Keratinocyte (primary cell): ENCODE data around the gene RGMA. TPM values are rescaled to one million over a fixed set of nuclear protein-coding genes. Genes with fewer than 3 reads are reported as not detected.

Source experiments
- DNase-seq: peaks from one replicate; pipeline ENCODE4 v3.0.0-alpha.2; 2011; ENCODE audit warnings: low read depth, missing footprints, low spot score
- FAIRE-seq: peaks from 2 replicates; lab custom pipeline; 2011; peaks lifted over from hg19 to GRCh38; lab: Jason Lieb, UNC
- H2AFZ ChIP-seq: 2 replicates; pipeline ENCODE4 v1.6.0; 2012; ENCODE audit warnings: low read length, control low read depth, inconsistent platforms; ENCODE audit not compliant: control insufficient read depth
- H3K27ac ChIP-seq: 2 replicates; pipeline ENCODE4 v1.5.1; 2011; ENCODE audit warnings: low read length; ENCODE audit not compliant: control insufficient read depth, insufficient read depth
- H3K27me3 ChIP-seq: 3 replicates; pipeline ENCODE4 v1.6.0; 2011; ENCODE audit warnings: low read length; ENCODE audit not compliant: control insufficient read depth, insufficient read depth; ENCODE audit errors: extremely low read depth
- H3K36me3 ChIP-seq, 2 experiments: 2 replicates in 1 of 2; 3 replicates in 1 of 2; pipeline ENCODE4 v1.5.1; 2011; ENCODE audit warnings: low read length in 2 of 2, mild to moderate bottlenecking in 1 of 2; ENCODE audit not compliant: control insufficient read depth in 2 of 2, insufficient read depth in 2 of 2; ENCODE audit errors: extremely low read depth in 1 of 2
- H3K4me1 ChIP-seq: 3 replicates; pipeline ENCODE4 v1.5.1; 2011; ENCODE audit warnings: low read length; ENCODE audit not compliant: control insufficient read depth, insufficient read depth; ENCODE audit errors: extremely low read depth
- H3K4me2 ChIP-seq: 3 replicates; pipeline ENCODE4 v1.6.0; 2011; ENCODE audit warnings: low read depth, low read length; ENCODE audit not compliant: control insufficient read depth, insufficient read depth; ENCODE audit errors: extremely low read depth
- H3K4me3 ChIP-seq, 3 experiments: fragments of 200-600 bp in 1 of 3; sonication (generic) in 1 of 3; 2 replicates in 2 of 3; 3 replicates in 1 of 3; pipeline ENCODE4 v1.5.1; 2011 to 2016; ENCODE audit warnings: low read length in 3 of 3, mild to moderate bottlenecking in 3 of 3, control low read depth in 2 of 3, inconsistent platforms in 1 of 3, low read depth in 1 of 3, mixed read lengths in 1 of 3, mixed run types in 1 of 3, moderate library complexity in 1 of 3; ENCODE audit not compliant: control insufficient read depth in 2 of 3, insufficient read depth in 2 of 3; ENCODE audit errors: extremely low read depth in 1 of 3
- H3K79me2 ChIP-seq: 2 replicates; pipeline ENCODE4 v1.6.0; 2012; ENCODE audit warnings: low read length; ENCODE audit not compliant: control insufficient read depth, insufficient read depth
- H3K9ac ChIP-seq: 3 replicates; pipeline ENCODE4 v1.6.0; 2011; ENCODE audit warnings: low read length; ENCODE audit not compliant: control insufficient read depth, insufficient read depth; ENCODE audit errors: extremely low read depth
- H3K9me1 ChIP-seq: 3 replicates; pipeline ENCODE4 v1.6.0; 2011; ENCODE audit warnings: low read length; ENCODE audit not compliant: control insufficient read depth, insufficient read depth; ENCODE audit errors: extremely low read depth
- H3K9me3 ChIP-seq: 2 replicates; pipeline ENCODE4 v1.5.1; 2012; ENCODE audit warnings: low read depth, low read length; ENCODE audit not compliant: control insufficient read depth
- H4K20me1 ChIP-seq: 3 replicates; pipeline ENCODE4 v1.6.0; 2011; ENCODE audit warnings: low read length; ENCODE audit not compliant: control insufficient read depth, insufficient read depth; ENCODE audit errors: extremely low read depth
- EZH2 ChIP-seq: IDR thresholded peaks from one replicate; pipeline ENCODE4 v1.6.1; 2012; ENCODE audit warnings: inconsistent platforms, mild to moderate bottlenecking, low read length, moderate library complexity
- dilution Hi-C: fragments of 300-500 bp; cut with MboI; formaldehyde crosslinking; loops from one replicate; pipeline ENCODE4 v1.7.0; 2020; ENCODE audit warnings: low sequenced_read_pairs; ENCODE audit not compliant: extremely low pct_ligation_motif_present
- polyA plus RNA-seq, 5 experiments: library from polyadenylated mRNA; depleted of rRNA in 3 of 5; stranded (reverse) in 3 of 5; stranded (forward) in 1 of 5; unstranded in 1 of 5; fragments of >200 nt; gene quantifications; 1 replicate in 1 of 5; 2 replicates in 3 of 5; 3 replicates in 1 of 5; pipeline versions ENCODE4 v1.2.1 to v1.2.3, GENCODE V29; 2011 to 2012; ENCODE audit warnings: missing spikeins in 2 of 5, low read depth in 1 of 5, low replicate concordance in 1 of 5
- TF ChIP-seq, protein P1 (sequence below), 3 experiments: IDR thresholded peaks in 1 of 3; conservative IDR thresholded peaks in 1 of 3; optimal IDR thresholded peaks in 1 of 3; 2 replicates in 2 of 3; 3 replicates in 1 of 3; pipeline versions ENCODE3 to v1.5.1; 2011; ENCODE audit warnings: low read length in 3 of 3, mild to moderate bottlenecking in 3 of 3, moderate library complexity in 2 of 3, control low read depth in 1 of 3, inconsistent platforms in 1 of 3; ENCODE audit not compliant: insufficient read depth in 2 of 3; ENCODE audit errors: extremely low read depth in 1 of 3

Gene RGMA
- polyA plus RNA-seq, 1 donor (not counting 4 experiments of a cell fraction or from before 2014, with no cell fraction given) = 0.18 TPM

DNA sequence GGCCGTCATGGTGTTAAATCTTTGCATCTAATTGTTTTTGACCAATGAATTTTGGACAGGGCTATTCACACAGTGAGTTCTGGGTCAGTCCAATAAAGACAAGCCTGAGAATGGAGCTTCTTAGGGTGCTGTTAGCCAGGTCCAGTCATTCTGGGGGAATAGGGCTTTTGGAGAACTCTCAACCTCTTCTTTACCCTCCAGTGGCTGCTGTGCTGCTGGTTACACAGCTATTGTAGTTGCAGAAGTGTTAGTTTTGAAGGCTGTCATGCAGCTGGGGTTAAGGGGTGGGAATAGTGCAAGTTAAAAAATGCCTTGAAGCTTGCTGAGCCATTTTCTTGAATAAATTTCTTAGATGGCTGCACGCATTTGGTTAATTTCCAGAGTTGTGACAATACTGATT, 99.0 kb downstream of the RGMA start:
- Histone ChIP-seq H3K4me1 (no peaks in the 10 kb centered on the region), H3K9ac (no peak overlapping the region), H3K4me2 (no peak overlapping the region), H3K79me2 (peaks cover 24% of the 10 kb centered on the region), H4K20me1 (no peaks in the 10 kb centered on the region), H2AFZ (no peak overlapping the region), H3K27me3 (no peaks in the 10 kb centered on the region), H3K27ac (no peak overlapping the region), H3K36me3 (peaks cover 40 to 45% of the 10 kb centered on the region in 2 experiments), H3K9me3 (no peaks in the 10 kb centered on the region), H3K9me1 (no peaks in the 10 kb centered on the region), H3K4me3 (no peak overlapping the region)
- dilution Hi-C loops = no loop called here
- FAIRE-seq (no peak), DNase-seq (no peak)
- TF ChIP-seq, protein P1, sequence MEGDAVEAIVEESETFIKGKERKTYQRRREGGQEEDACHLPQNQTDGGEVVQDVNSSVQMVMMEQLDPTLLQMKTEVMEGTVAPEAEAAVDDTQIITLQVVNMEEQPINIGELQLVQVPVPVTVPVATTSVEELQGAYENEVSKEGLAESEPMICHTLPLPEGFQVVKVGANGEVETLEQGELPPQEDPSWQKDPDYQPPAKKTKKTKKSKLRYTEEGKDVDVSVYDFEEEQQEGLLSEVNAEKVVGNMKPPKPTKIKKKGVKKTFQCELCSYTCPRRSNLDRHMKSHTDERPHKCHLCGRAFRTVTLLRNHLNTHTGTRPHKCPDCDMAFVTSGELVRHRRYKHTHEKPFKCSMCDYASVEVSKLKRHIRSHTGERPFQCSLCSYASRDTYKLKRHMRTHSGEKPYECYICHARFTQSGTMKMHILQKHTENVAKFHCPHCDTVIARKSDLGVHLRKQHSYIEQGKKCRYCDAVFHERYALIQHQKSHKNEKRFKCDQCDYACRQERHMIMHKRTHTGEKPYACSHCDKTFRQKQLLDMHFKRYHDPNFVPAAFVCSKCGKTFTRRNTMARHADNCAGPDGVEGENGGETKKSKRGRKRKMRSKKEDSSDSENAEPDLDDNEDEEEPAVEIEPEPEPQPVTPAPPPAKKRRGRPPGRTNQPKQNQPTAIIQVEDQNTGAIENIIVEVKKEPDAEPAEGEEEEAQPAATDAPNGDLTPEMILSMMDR (optimal IDR thresholded peaks at IDR 0.05 in 1 of 3, IDR thresholded peaks at IDR 0.05 in 1 of 3, conservative IDR thresholded peaks at IDR 0.05 in 1 of 3; ENCODE audit: extremely low read depth in 1 of 3, insufficient read depth in 2 of 3, low read length in 3 of 3) = no peak
- no peak for TF ChIP-seq EZH2

DNA sequence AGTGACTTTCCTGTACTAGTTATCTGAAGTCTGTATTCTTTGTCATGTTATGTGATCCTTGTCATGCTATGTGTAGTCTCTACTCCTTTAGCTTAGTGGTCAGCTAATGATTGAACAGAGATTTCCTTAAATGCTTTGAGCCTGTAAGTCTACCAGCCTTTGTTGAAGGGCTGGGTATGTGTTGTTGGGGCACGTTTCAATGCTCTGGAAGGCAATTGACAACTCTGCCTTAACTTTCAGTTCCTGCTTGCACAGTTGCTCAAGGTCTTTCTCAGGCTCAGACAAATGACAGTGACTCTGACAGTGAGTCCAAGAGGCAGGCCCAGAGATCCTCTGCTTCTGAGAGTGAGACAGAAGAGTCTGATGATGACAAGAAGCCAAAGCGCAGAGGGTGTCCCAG, 99.5 kb downstream of the RGMA start:
- Histone ChIP-seq H3K4me1 (no peaks in the 10 kb centered on the region), H4K20me1 (no peaks in the 10 kb centered on the region), H3K9me1 (no peaks in the 10 kb centered on the region), H3K4me2 (no peak overlapping the region), H3K36me3 (peaks cover 34 to 44% of the 10 kb centered on the region in 2 experiments), H3K27ac (no peak overlapping the region), H3K4me3 (no peak overlapping the region), H2AFZ (no peak overlapping the region), H3K9me3 (no peaks in the 10 kb centered on the region), H3K79me2 (peaks cover 24% of the 10 kb centered on the region), H3K9ac (no peak overlapping the region), H3K27me3 (no peaks in the 10 kb centered on the region)
- dilution Hi-C loops = no loop called here
- FAIRE-seq = no peak
- TF ChIP-seq EZH2 = no peak
- TF ChIP-seq, protein P1 (optimal IDR thresholded peaks at IDR 0.05 in 1 of 3, IDR thresholded peaks at IDR 0.05 in 1 of 3, conservative IDR thresholded peaks at IDR 0.05 in 1 of 3; ENCODE audit: extremely low read depth in 1 of 3, insufficient read depth in 2 of 3, low read length in 3 of 3) = no peak
- DNase-seq = no peak

Other genes starting within 250 kb of the RGMA start
- gene CHD2, start 188.9 kb downstream of the RGMA start, polyA plus RNA-seq = 35.3 to 62.0 TPM (median 50.8 TPM) in 3 replicates